DOHH2 (cell line): Measurements from ENCODE around the gene NBEA.

Source experiments
- H3F3A ChIP-seq: fragments of 200-600 bp; sonication (generic), shearing (Covaris generic); 2 replicates; pipeline ENCODE4 v1.6.0; 2016; ENCODE audit warnings: antibody characterized with exemption, mild to moderate bottlenecking; ENCODE audit not compliant: control insufficient read depth, insufficient read depth
- H3K27ac ChIP-seq: fragments of 200-600 bp; sonication (generic); 2 replicates; pipeline ENCODE4 v1.5.1; 2014; ENCODE audit warnings: low read depth, mild to moderate bottlenecking, low read length, moderate library complexity
- H3K27me3 ChIP-seq: fragments of 200-600 bp; sonication (generic); 2 replicates; pipeline ENCODE4 v1.6.1; 2014; ENCODE audit warnings: mild to moderate bottlenecking, low read length, mixed read lengths; ENCODE audit not compliant: control insufficient read depth
- H3K36me3 ChIP-seq: fragments of 200-600 bp; sonication (generic); 2 replicates; pipeline ENCODE4 v1.6.1; 2014; ENCODE audit warnings: mild to moderate bottlenecking, low read length, moderate library complexity, mixed read lengths; ENCODE audit not compliant: control insufficient read depth
- H3K4me1 ChIP-seq: fragments of 200-600 bp; sonication (generic); 2 replicates; pipeline ENCODE4 v1.6.1; 2014; ENCODE audit warnings: mild to moderate bottlenecking, low read length, mixed read lengths; ENCODE audit not compliant: control insufficient read depth
- H3K4me2 ChIP-seq: fragments of 200-600 bp; sonication (generic); 2 replicates; pipeline ENCODE4 v1.6.0; 2014; ENCODE audit warnings: mild to moderate bottlenecking, low read length, moderate library complexity
- H3K4me3 ChIP-seq: fragments of 200-600 bp; sonication (generic); 2 replicates; pipeline ENCODE4 v1.5.1; 2014; ENCODE audit warnings: mild to moderate bottlenecking, low read length, mixed read lengths
- H3K79me2 ChIP-seq: fragments of 200-600 bp; sonication (generic); 2 replicates; pipeline ENCODE4 v1.6.1; 2014; ENCODE audit warnings: mild to moderate bottlenecking, low read length, mixed read lengths; ENCODE audit not compliant: control insufficient read depth
- H3K9me2 ChIP-seq: fragments of 200-600 bp; sonication (generic); replicated peaks from 2 replicates; pipeline ENCODE4 v1.6.1; 2014; ENCODE audit warnings: mild to moderate bottlenecking, low read length, mixed read lengths; ENCODE audit not compliant: control insufficient read depth
- H3K9me3 ChIP-seq: fragments of 200-600 bp; sonication (generic); 2 replicates; pipeline ENCODE4 v1.6.1; 2014; ENCODE audit warnings: antibody characterized with exemption, low read length, mixed read lengths; ENCODE audit not compliant: control insufficient read depth, insufficient read depth
- H4K20me1 ChIP-seq: fragments of 200-600 bp; sonication (generic); 2 replicates; pipeline ENCODE4 v1.6.0; 2014; ENCODE audit warnings: low read depth, mild to moderate bottlenecking, antibody characterized with exemption, low read length, moderate library complexity; ENCODE audit not compliant: control insufficient read depth, insufficient read depth
- EZH2phosphoT487 ChIP-seq: fragments of 200-600 bp; sonication (generic); IDR thresholded peaks from 2 replicates; pipeline ENCODE4 v1.6.1; 2017; ENCODE audit warnings: borderline replicate concordance, mild to moderate bottlenecking, antibody characterized with exemption, low read length, moderate library complexity, mixed read lengths
- TF ChIP-seq, protein P1 (sequence below): fragments of 200-600 bp; sonication (generic); IDR thresholded peaks from one replicate; pipeline ENCODE4 v1.5.1; 2014; ENCODE audit warnings: antibody characterized with exemption, mild to moderate bottlenecking, low read depth, low read length; ENCODE audit not compliant: poor library complexity, severe bottlenecking

The NBEA gene

DNA sequence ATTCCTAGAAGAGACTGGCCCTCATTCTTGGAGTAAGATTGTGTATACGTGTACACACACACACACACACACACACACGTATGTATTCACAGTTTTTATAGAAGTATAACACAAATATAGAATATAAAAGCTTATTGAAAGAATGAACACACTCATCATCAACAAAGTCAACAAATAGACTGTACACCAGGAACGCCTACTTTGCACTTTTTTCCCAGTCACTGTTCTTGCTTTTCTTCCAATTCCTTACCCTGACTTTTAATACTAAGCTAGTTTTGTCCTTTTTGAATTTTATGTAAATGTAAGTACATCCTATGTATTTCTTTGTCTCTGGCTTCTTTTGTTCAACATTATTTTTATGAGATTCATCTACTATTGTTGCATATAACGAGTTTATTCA is 269.9 kb downstream of the NBEA start:
- Histone ChIP-seq H4K20me1 (no peaks in the 10 kb centered on the region), H3K4me1 (peaks cover 3% of the 10 kb centered on the region; the same call in 1 of the 2 replicates)

GRCh38 chr13:35213911-35214310 is 271.8 kb downstream of the NBEA start:
- no peak for TF ChIP-seq EZH2phosphoT487
- TF ChIP-seq, protein P1, sequence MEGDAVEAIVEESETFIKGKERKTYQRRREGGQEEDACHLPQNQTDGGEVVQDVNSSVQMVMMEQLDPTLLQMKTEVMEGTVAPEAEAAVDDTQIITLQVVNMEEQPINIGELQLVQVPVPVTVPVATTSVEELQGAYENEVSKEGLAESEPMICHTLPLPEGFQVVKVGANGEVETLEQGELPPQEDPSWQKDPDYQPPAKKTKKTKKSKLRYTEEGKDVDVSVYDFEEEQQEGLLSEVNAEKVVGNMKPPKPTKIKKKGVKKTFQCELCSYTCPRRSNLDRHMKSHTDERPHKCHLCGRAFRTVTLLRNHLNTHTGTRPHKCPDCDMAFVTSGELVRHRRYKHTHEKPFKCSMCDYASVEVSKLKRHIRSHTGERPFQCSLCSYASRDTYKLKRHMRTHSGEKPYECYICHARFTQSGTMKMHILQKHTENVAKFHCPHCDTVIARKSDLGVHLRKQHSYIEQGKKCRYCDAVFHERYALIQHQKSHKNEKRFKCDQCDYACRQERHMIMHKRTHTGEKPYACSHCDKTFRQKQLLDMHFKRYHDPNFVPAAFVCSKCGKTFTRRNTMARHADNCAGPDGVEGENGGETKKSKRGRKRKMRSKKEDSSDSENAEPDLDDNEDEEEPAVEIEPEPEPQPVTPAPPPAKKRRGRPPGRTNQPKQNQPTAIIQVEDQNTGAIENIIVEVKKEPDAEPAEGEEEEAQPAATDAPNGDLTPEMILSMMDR: no peak
- Histone ChIP-seq H3K9me2 (no peaks in the 10 kb centered on the region), H3K79me2 (no peaks in the 10 kb centered on the region), H3F3A (no peaks in the 10 kb centered on the region), H3K27me3 (no peaks in the 10 kb centered on the region), H3K9me3 (no peaks in the 10 kb centered on the region), H3K4me3 (no peak overlapping the region), H4K20me1 (no peaks in the 10 kb centered on the region), H3K4me2 (no peak overlapping the region), H3K27ac (no peak overlapping the region), H3K36me3 (no peaks in the 10 kb centered on the region), H3K4me1 (peaks cover 3% of the 10 kb centered on the region; the same call in 1 of the 2 replicates)

More for the DNA sequence above, 269.9 kb downstream of the NBEA start:
- Histone ChIP-seq H3K27me3 (no peaks in the 10 kb centered on the region), H3K27ac (no peak overlapping the region), H3F3A (no peaks in the 10 kb centered on the region), H3K4me3 (no peak overlapping the region), H3K9me2 (no peaks in the 10 kb centered on the region), H3K4me2 (no peak overlapping the region), H3K9me3 (no peaks in the 10 kb centered on the region), H3K79me2 (no peaks in the 10 kb centered on the region), H3K36me3 (no peaks in the 10 kb centered on the region)
- no peak for TF ChIP-seq EZH2phosphoT487
- TF ChIP-seq, protein P1: no peak

- Histone ChIP-seq H3K79me2 (no peaks in the 10 kb centered on the region), H3K27me3 (no peaks in the 10 kb centered on the region)
Measured at GRCh38 chr13:35216131-35216530, 274.1 kb downstream of the NBEA start.

More at GRCh38 chr13:35216131-35216530, 274.1 kb downstream of the NBEA start:
- no peak overlapping the region for H3K27ac ChIP-seq
- H3K4me2 ChIP-seq: no peak overlapping the region
- no peaks in the 10 kb centered on the region for H3K4me1 ChIP-seq
- no peak for TF ChIP-seq EZH2phosphoT487
- TF ChIP-seq, protein P1: no peak
- no peaks in the 10 kb centered on the region; the same call in 1 of the 2 replicates for H3K9me3 ChIP-seq
- no peaks in the 10 kb centered on the region for H3F3A ChIP-seq
- no peaks in the 10 kb centered on the region for H3K9me2 ChIP-seq
- H3K4me3 ChIP-seq: no peak overlapping the region
- H3K36me3 ChIP-seq: no peaks in the 10 kb centered on the region
- no peaks in the 10 kb centered on the region for H4K20me1 ChIP-seq
